Nephron progenitor cell (in vitro differentiated cells): ENCODE data around the gene CALHM5.

ENCODE experiments used
- DNase-seq: peaks from one replicate; pipeline ENCODE4 v3.0.0; 2021
- H3K27ac Mint-ChIP-seq: 2 replicates; pipeline ENCODE4 v1.8.0; 2021; ENCODE audit warnings: mild to moderate bottlenecking, moderate library complexity, mixed read lengths
- H3K27me3 Mint-ChIP-seq: 2 replicates; pipeline ENCODE4 v1.8.0; 2021; ENCODE audit warnings: mild to moderate bottlenecking, low read depth, mixed read lengths; ENCODE audit not compliant: poor library complexity
- H3K36me3 Mint-ChIP-seq: 2 replicates; pipeline ENCODE4 v1.8.0; 2021; ENCODE audit warnings: low read depth, mixed read lengths
- H3K4me1 Mint-ChIP-seq: 2 replicates; pipeline ENCODE4 v1.8.0; 2021; ENCODE audit warnings: mixed read lengths
- H3K4me3 Mint-ChIP-seq: 2 replicates; pipeline ENCODE4 v1.8.0; 2021; ENCODE audit warnings: mild to moderate bottlenecking, moderate library complexity, mixed read lengths
- H3K9me3 Mint-ChIP-seq: 2 replicates; pipeline ENCODE4 v1.8.0; 2021; ENCODE audit warnings: mild to moderate bottlenecking, moderate library complexity, mixed read lengths
- TF ChIP-seq, protein P1 (sequence below): fragments of 200-600 bp; sonication (generic); IDR thresholded peaks from 2 replicates; pipeline ENCODE4 v1.5.0; 2021; ENCODE audit warnings: antibody characterized with exemption

Gene CALHM5

GRCh38 chr6:116497113-116497676 is 14.2 kb upstream of the CALHM5 start:
- H3K27me3 Mint-ChIP-seq: no peaks in the 10 kb centered on the region
- TF ChIP-seq, protein P1, sequence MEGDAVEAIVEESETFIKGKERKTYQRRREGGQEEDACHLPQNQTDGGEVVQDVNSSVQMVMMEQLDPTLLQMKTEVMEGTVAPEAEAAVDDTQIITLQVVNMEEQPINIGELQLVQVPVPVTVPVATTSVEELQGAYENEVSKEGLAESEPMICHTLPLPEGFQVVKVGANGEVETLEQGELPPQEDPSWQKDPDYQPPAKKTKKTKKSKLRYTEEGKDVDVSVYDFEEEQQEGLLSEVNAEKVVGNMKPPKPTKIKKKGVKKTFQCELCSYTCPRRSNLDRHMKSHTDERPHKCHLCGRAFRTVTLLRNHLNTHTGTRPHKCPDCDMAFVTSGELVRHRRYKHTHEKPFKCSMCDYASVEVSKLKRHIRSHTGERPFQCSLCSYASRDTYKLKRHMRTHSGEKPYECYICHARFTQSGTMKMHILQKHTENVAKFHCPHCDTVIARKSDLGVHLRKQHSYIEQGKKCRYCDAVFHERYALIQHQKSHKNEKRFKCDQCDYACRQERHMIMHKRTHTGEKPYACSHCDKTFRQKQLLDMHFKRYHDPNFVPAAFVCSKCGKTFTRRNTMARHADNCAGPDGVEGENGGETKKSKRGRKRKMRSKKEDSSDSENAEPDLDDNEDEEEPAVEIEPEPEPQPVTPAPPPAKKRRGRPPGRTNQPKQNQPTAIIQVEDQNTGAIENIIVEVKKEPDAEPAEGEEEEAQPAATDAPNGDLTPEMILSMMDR: no peak
- no peak overlapping the region for H3K27ac Mint-ChIP-seq
- peaks cover 4% of the 10 kb centered on the region for H3K4me1 Mint-ChIP-seq
- H3K36me3 Mint-ChIP-seq: no peaks in the 10 kb centered on the region
- H3K4me3 Mint-ChIP-seq: no peak overlapping the region
- DNase-seq: no peak
- H3K9me3 Mint-ChIP-seq: peaks cover 11% of the 10 kb centered on the region

DNA sequence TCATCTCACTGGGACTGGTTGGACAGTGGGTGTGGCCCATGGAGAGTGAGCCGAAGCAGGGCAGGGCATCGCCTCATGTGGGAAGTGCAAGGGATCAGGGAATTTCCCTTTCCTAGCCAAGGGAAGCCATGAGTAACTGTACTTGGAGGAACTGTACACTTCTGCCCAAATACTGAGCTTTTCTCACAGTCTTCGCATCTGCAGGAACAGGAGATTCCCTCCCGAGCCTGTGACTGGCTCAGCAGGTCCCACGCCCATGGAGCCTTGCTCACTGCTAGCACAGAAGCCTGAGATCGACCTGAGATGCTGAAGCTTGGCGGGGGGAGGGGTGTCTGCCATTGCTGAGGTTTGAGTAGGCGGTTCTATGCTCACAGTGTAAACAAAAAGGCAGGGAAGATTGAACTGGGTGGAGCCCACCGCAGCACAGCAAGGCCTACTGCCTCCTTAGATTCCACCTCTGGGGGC is 10.4 kb upstream of the CALHM5 start:
- H3K4me3 Mint-ChIP-seq: no peak overlapping the region
- H3K9me3 Mint-ChIP-seq: peaks cover 40% of the 10 kb centered on the region
- peaks cover 8% of the 10 kb centered on the region for H3K27me3 Mint-ChIP-seq
- H3K27ac Mint-ChIP-seq: no peak overlapping the region
- no peaks in the 10 kb centered on the region for H3K36me3 Mint-ChIP-seq
- peaks cover 4% of the 10 kb centered on the region for H3K4me1 Mint-ChIP-seq
- DNase-seq: no peak
- TF ChIP-seq, protein P1: no peak

GRCh38 chr6:116507324-116507723 is 4.1 kb upstream of the CALHM5 start:
- DNase-seq: no peak
- no peaks in the 10 kb centered on the region for H3K36me3 Mint-ChIP-seq

DNA sequence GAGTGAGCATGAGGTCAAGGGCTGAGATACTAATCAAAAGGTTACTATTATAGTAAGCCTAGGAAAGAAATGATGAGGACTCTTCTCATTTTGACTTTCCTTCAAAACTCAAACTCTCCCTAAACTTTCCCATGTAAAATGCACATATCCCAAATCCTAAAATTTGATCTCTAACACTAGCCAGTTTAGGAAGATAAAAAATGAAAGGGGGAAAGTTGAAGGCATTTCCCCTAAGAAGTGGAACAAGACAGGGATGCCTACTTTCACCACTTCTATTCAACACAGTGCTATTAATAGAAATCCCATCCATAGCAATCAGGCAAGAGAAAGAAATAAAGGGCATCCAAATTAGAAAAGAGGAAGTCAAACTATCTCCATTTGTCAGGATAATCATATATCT is 2.9 kb upstream of the CALHM5 start:
- Mint-ChIP-seq H3K9me3 (peaks cover 46% of the 10 kb centered on the region), H3K27ac (no peak overlapping the region), H3K36me3 (no peaks in the 10 kb centered on the region), H3K4me1 (no peaks in the 10 kb centered on the region), H3K27me3 (no peaks in the 10 kb centered on the region), H3K4me3 (no peak overlapping the region)
- no peak for DNase-seq
- TF ChIP-seq, protein P1: no peak

More at GRCh38 chr6:116507324-116507723, 4.1 kb upstream of the CALHM5 start:
- Mint-ChIP-seq H3K4me3 (no peak overlapping the region), H3K9me3 (peaks cover 56% of the 10 kb centered on the region), H3K27ac (no peak overlapping the region), H3K27me3 (peaks cover 7% of the 10 kb centered on the region), H3K4me1 (no peaks in the 10 kb centered on the region)
- TF ChIP-seq, protein P1: no peak

DNA sequence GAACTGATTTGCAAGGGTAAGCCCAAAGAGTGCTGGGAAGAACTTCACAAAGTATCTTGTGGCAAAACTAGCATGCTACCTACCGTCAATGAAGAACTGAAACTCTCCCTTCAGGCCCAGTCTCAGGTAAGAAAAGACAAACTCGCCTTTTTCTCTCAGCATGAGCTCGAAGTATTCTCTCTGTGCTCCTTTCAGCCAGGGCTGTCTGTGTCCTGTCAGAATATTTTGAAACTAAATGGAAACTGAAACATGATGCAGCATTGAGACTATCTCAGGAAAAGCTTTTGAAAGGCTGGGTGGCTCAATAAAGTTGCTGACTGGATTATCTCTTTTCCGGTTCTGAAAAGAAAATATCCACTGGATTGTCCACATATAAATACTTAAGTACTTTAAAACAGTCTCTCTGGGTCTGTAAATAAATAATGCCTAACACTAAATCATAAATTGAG is 696 bp downstream of the CALHM5 start:
- H3K4me3 Mint-ChIP-seq: no peak overlapping the region
- H3K27ac Mint-ChIP-seq: no peak overlapping the region
- TF ChIP-seq, protein P1: no peak

DNA sequence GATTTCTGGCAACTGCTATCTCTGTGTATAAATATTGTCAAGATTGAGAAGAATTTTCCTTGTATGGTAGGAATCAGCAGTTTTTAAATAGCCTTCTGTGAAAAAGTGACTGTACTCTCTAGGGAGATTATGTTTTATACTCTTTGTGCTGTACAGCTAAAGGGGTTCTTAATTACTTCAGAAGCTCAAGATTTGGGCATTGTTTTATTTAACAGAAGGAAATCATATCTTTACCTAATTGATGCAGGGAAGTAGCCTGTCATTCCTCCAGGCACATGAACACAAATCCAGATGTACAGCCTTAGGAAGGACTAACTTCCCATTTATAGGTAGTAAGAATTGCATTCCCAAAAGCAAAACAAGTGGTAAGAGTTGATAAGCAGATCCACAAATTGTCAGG is 1.3 kb downstream of the CALHM5 start:
- Mint-ChIP-seq H3K4me3 (no peak overlapping the region), H3K4me1 (peaks cover under 1% of the 10 kb centered on the region), H3K27me3 (no peaks in the 10 kb centered on the region), H3K9me3 (peaks cover 19% of the 10 kb centered on the region), H3K36me3 (no peaks in the 10 kb centered on the region), H3K27ac (no peak overlapping the region)
- TF ChIP-seq, protein P1: no peak
- no peak for DNase-seq

More for the DNA sequence above, 696 bp downstream of the CALHM5 start:
- DNase-seq: no peak
- Mint-ChIP-seq H3K27me3 (no peaks in the 10 kb centered on the region), H3K36me3 (no peaks in the 10 kb centered on the region), H3K4me1 (no peaks in the 10 kb centered on the region), H3K9me3 (peaks cover 19% of the 10 kb centered on the region)
